HepG2 (cell line): ENCODE measurements around the gene C1orf35. TPM values are rescaled to one million over a fixed set of nuclear protein-coding genes. Genes with fewer than 3 reads are reported as not detected.
A peak's percentile ranks its signal among the peaks of the same experiment; 100 is the strongest.

ENCODE experiments used
- ATAC-seq: fragments of 200-7000 bp; cut with Tn5 transposase; 3 replicates; pipeline ENCODE4 v1.9.1; 2020; ENCODE audit warnings: mild to moderate bottlenecking, moderate library complexity
- BruUV-seq: library from RNA; stranded (reverse); fragments of 400-500 nt; replicated peaks from 2 replicates; lab custom pipeline; 2021; lab: Mats Ljungman, UMichigan
- CTCF ChIA-PET: fragments of 300-600 bp; formaldehyde crosslinking; extraction: SDS; loops from one replicate; lab custom pipeline; 2021; ENCODE audit warnings: low total read pairs, inconsistent platforms, low intra/inter-chr PET ratio; lab: Yijun Ruan, JAX
- POLR2A ChIA-PET: fragments of 350-600 bp; sonication (Branson Sonifier 250); formaldehyde crosslinking; loops from one replicate; lab custom pipeline; 2020; ENCODE audit warnings: antibody characterized with exemption, inconsistent platforms; lab: Yijun Ruan, JAX
- DNase-seq: peaks from one replicate; pipeline ENCODE4 v3.0.0-alpha.2; 2015; ENCODE audit warnings: low spot score
- FAIRE-seq: peaks from 3 replicates; lab custom pipeline; 2011; peaks lifted over from hg19 to GRCh38; lab: Jason Lieb, UNC
- H2AFZ ChIP-seq: one replicate; pipeline ENCODE4 v1.6.1; 2011; ENCODE audit warnings: low read length, inconsistent platforms
- H3K27ac ChIP-seq: fragments of 300-600 bp; 3 replicates; pipeline ENCODE4 v1.8.0; 2011; ENCODE audit warnings: mixed run types, mild to moderate bottlenecking, mixed read lengths, low read length, inconsistent platforms; ENCODE audit not compliant: insufficient read depth; ENCODE audit errors: extremely low read length
- H3K27me3 ChIP-seq, 2 experiments: fragments of 200-600 bp in 1 of 2; 2 replicates in 1 of 2; 3 replicates in 1 of 2; pipeline versions ENCODE4 v1.6.0 to v1.8.0; 2011; ENCODE audit warnings: low read length in 2 of 2, mild to moderate bottlenecking in 2 of 2, moderate library complexity in 2 of 2, inconsistent platforms in 1 of 2; ENCODE audit not compliant: insufficient read depth in 2 of 2, control insufficient read depth in 1 of 2
- H3K36me3 ChIP-seq, 2 experiments: fragments of 200-600 bp in 1 of 2; replicated peaks in 1 of 2; 2 replicates in 1 of 2; 3 replicates in 1 of 2; pipeline versions ENCODE4 v1.5.1 to v1.8.0; 2011; ENCODE audit warnings: low read length in 2 of 2, inconsistent platforms in 1 of 2; ENCODE audit not compliant: insufficient read depth in 2 of 2, control insufficient read depth in 1 of 2
- H3K4me1 ChIP-seq: 2 replicates; pipeline ENCODE4 v1.5.1; 2012; ENCODE audit warnings: low read length, inconsistent platforms; ENCODE audit not compliant: insufficient read depth
- H3K4me2 ChIP-seq: 2 replicates; pipeline ENCODE4 v1.6.0; 2011; ENCODE audit warnings: low read depth, low read length, inconsistent platforms
- H3K4me3 ChIP-seq, 3 experiments: fragments of 200-600 bp in 1 of 3; sonication (generic), shearing (Covaris generic) in 1 of 3; replicated peaks in 1 of 3; 2 replicates each; pipeline ENCODE4 v1.5.1; 2011 to 2016; ENCODE audit warnings: low read length in 3 of 3, inconsistent platforms in 2 of 3, low read depth in 2 of 3, mild to moderate bottlenecking in 2 of 3, control low read depth in 1 of 3, mixed read lengths in 1 of 3; ENCODE audit not compliant: insufficient read depth in 1 of 3
- H3K79me2 ChIP-seq: one replicate; pipeline ENCODE4 v1.6.1; 2011; ENCODE audit warnings: low read length, inconsistent platforms; ENCODE audit not compliant: insufficient read depth
- H3K9ac ChIP-seq: 2 replicates; pipeline ENCODE4 v1.6.0; 2011; ENCODE audit warnings: mild to moderate bottlenecking, low read depth, low read length, inconsistent platforms; ENCODE audit not compliant: insufficient read depth
- H3K9me3 ChIP-seq: 2 replicates; pipeline ENCODE4 v1.5.1; 2012; ENCODE audit warnings: mild to moderate bottlenecking, low read length
- H4K20me1 ChIP-seq: 2 replicates; pipeline ENCODE4 v1.6.0; 2011; ENCODE audit warnings: inconsistent platforms, mild to moderate bottlenecking, low read length, moderate library complexity; ENCODE audit not compliant: insufficient read depth
- GABPB1 ChIP-seq: IDR thresholded peaks from 2 replicates; pipeline ENCODE4 v1.6.1; 2016; ENCODE audit warnings: mild to moderate bottlenecking, missing genetic modification reagents, moderate library complexity, missing compliant biosample characterization
- MAFF ChIP-seq: IDR thresholded peaks from 2 replicates; pipeline ENCODE4 v1.6.1; 2011; ENCODE audit warnings: low read depth, low read length, improper control_type of control experiment
- MAFK ChIP-seq, 2 experiments: IDR thresholded peaks in 1 of 2; conservative IDR thresholded peaks in 1 of 2; 2 replicates each; pipeline ENCODE4 v1.6.1; 2011; ENCODE audit warnings: improper control_type of control experiment in 2 of 2, low read length in 2 of 2
- SAP130 ChIP-seq: IDR thresholded peaks from 2 replicates; pipeline ENCODE4 v1.6.1; 2016; ENCODE audit warnings: low read depth
- SMAD1 ChIP-seq: sonication (generic); formaldehyde crosslinking; IDR thresholded peaks from 2 replicates; pipeline ENCODE4 v1.4.0; 2020; ENCODE audit warnings: missing genetic modification reagents, low read depth, mild to moderate bottlenecking, borderline replicate concordance
- TEF ChIP-seq: sonication (generic); formaldehyde crosslinking; IDR thresholded peaks from 2 replicates; pipeline ENCODE4 v1.5.0; 2020; ENCODE audit warnings: missing genetic modification reagents
- ZFP36 ChIP-seq: fragments of 150-350 bp; IDR thresholded peaks from 2 replicates; pipeline ENCODE4 v1.6.1; 2018; ENCODE audit warnings: borderline replicate concordance, low read length, low read depth; ENCODE audit not compliant: partially characterized antibody
- ZNF619 ChIP-seq: sonication (generic); formaldehyde crosslinking; IDR thresholded peaks from 2 replicates; pipeline ENCODE4 v1.4.0; 2020; ENCODE audit warnings: mild to moderate bottlenecking, missing genetic modification reagents
- WGBS: methylation state at CpG from one replicate; pipeline ENCODE4 v1.1.6; 2017; ENCODE audit warnings: low lambda C conversion rate; 5-methylcytosine and 5-hydroxymethylcytosine counted together
- in situ Hi-C: cut with HindIII; loops from 2 replicates; pipeline ENCODE4 v1.10.0; 2017; ENCODE audit warnings: low pct_unique_long_range_greater_than_20kb; ENCODE audit not compliant: extremely low pct_ligation_motif_present
- intact Hi-C: fragments of 100-400 bp; cut with micrococcal nuclease; formaldehyde crosslinking; loops from one replicate; pipeline ENCODE4 v1.10.0; 2022; ENCODE audit not compliant: unreplicated experiment
- polyA plus RNA-seq, 8 experiments: library from polyadenylated mRNA; depleted of rRNA in 3 of 8; stranded (reverse) in 7 of 8; unstranded in 1 of 8; fragments of >200 nt; fragmentation: Illumina TruSeq in 4 of 8; extraction: Trizol in 4 of 8; gene quantifications; 2 replicates each; pipeline versions ENCODE4 v1.2.1 to v1.2.3, GENCODE V29; 2011 to 2016; ENCODE audit warnings: low read depth in 4 of 8, missing spikeins in 1 of 8, mixed read lengths in 1 of 8; ENCODE audit not compliant: insufficient read depth in 1 of 8
- total RNA-seq, 5 experiments: library from RNA; depleted of rRNA; stranded (reverse); fragments of >200 nt; fragmentation: Illumina TruSeq; extraction: Trizol; gene quantifications; 2 replicates each; pipeline ENCODE4 v1.2.3, GENCODE V29; 2016; ENCODE audit warnings: low read depth in 1 of 5

Gene C1orf35
- total and polyA plus RNA-seq, 2 of the 13 experiments (the other 11 are each of a cell fraction or from before 2014, with no cell fraction given) = 8.1 to 19.3 TPM

DNA sequence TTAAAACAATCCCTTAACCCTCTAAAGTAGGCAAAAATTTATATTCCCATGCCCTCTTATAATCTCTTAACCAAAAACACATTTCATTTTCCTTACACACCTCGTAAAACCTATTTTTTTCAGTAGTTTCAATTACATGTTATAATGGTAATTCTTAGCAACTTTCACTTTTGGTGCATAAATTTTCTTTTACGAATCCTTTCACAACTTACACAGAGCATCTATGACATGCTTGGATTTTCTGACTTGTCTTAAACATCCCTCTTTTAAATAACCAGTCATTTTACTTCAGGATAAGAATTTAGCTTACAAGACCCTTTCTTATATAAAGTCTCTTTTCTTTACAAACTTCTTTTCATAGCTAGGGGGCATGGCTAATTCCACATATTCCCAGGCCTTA lies 14.9 kb upstream of the C1orf35 start:
- peaks cover 24% of the 10 kb centered on the region for H3K4me1 ChIP-seq
- H3K4me3 ChIP-seq = no peak overlapping the region
- ChIA-PET CTCF (no interaction called here), POLR2A (no interaction called here)
- in situ Hi-C loops = no loop called here
- FAIRE-seq (no peak), DNase-seq (no peak), ATAC-seq (no peak)
- 54% methylated on average over 2 of the region's 2 CpGs for WGBS
- intact Hi-C loops = no loop called here
- no peaks in the 10 kb centered on the region for H4K20me1 ChIP-seq
- no peak overlapping the region for H3K9ac ChIP-seq
- H3K4me2 ChIP-seq = no peak overlapping the region
- no peaks in the 10 kb centered on the region for H3K79me2 ChIP-seq
- peaks cover 21% of the 10 kb centered on the region for H3K9me3 ChIP-seq
- H3K27me3 ChIP-seq = no peaks in the 10 kb centered on the region
- no TSS peak for BruUV-seq
- H3K27ac ChIP-seq = no peak overlapping the region
- H2AFZ ChIP-seq = no peak overlapping the region
- TF ChIP-seq ZFP36 = peak; percentile 76
- no peak for TF ChIP-seq TEF (CRISPR knock-in tag)
- H3K36me3 ChIP-seq = no peaks in the 10 kb centered on the region

DNA sequence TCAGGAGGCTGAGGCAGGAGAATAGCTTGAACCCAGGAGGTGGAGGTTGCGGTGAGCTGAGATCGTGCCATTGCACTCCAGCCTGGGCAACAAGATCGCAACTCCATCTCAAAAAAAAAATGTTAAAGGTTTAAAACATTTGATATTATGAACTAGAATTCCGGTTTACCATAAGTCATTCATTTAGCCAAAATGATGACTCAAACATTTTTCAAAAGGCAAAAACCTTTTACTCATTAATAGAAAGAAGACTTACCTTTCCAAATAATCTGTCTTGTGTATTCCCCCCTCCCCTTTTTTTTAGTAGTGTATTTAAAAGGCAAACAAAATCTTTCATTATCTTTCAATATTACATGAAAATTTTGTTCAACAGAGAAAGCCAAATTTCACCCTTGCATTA lies 14.2 kb upstream of the C1orf35 start:
- POLR2A ChIA-PET = no interaction called here
- in situ Hi-C loops (no loop called here), intact Hi-C loops (no loop called here)
- CTCF ChIA-PET = no interaction called here
- H3K4me3 ChIP-seq = no peak overlapping the region
- no peaks in the 10 kb centered on the region for H3K27me3 ChIP-seq
- H4K20me1 ChIP-seq = no peaks in the 10 kb centered on the region
- FAIRE-seq (no peak), DNase-seq (no peak), ATAC-seq (no peak)
- H3K4me1 ChIP-seq = peaks cover 22% of the 10 kb centered on the region
- H3K27ac ChIP-seq = no peak overlapping the region
- H2AFZ ChIP-seq = no peak overlapping the region
- no peak for TF ChIP-seq ZNF619 (CRISPR knock-in tag)
- TF ChIP-seq SAP130 (CRISPR knock-in tag) = no peak
- TF ChIP-seq MAFK (conservative IDR thresholded peaks at IDR 0.05 in 1 of 2, IDR thresholded peaks at IDR 0.05 in 1 of 2; ENCODE audit: low read length in 2 of 2) = peak; percentile 23 to 63; a peak in 3 of 4 replicates
- peak; percentile 37; the same call in 1 of the 2 replicates for TF ChIP-seq MAFF
- TF ChIP-seq SMAD1 (CRISPR knock-in tag) = no peak
- TF ChIP-seq GABPB1 = no peak
- no TSS peak for BruUV-seq
- no peak overlapping the region for H3K9ac ChIP-seq
- WGBS = 87% methylated on average over 4 of the region's 4 CpGs
- no peaks in the 10 kb centered on the region for H3K79me2 ChIP-seq
- no peak overlapping the region for H3K4me2 ChIP-seq
- peaks cover 21% of the 10 kb centered on the region for H3K9me3 ChIP-seq
- H3K36me3 ChIP-seq = no peaks in the 10 kb centered on the region
